H1 (cell line): ENCODE data around the gene ERCC1. TPM values are rescaled to one million over a fixed set of nuclear protein-coding genes. Genes with fewer than 3 reads are reported as not detected.
A peak's percentile ranks its signal among the peaks of the same experiment; 100 is the strongest.

Source experiments
- CTCF ChIP-seq, 3 experiments: IDR thresholded peaks; 1 replicate in 2 of 3; 2 replicates in 1 of 3; pipeline versions ENCODE4 v1.5.1 to v1.6.1; 2011; ENCODE audit warnings: low read length in 3 of 3, mild to moderate bottlenecking in 3 of 3, inconsistent platforms in 2 of 3, low read depth in 1 of 3, moderate library complexity in 1 of 3; ENCODE audit not compliant: insufficient read depth in 1 of 3; ENCODE audit errors: control extremely low read depth in 1 of 3
- polyA plus RNA-seq, 7 experiments: library from polyadenylated mRNA; depleted of rRNA in 3 of 7; stranded (reverse) in 5 of 7; unstranded in 2 of 7; fragments of >200 nt in 5 of 7; fragments of 200-250 nt in 2 of 7; gene quantifications; 1 replicate in 5 of 7; 2 replicates in 1 of 7; 4 replicates in 1 of 7; pipeline versions ENCODE4 v1.2.1 to v1.2.3, GENCODE V29; 2011 to 2013; ENCODE audit warnings: missing spikeins in 2 of 7, mixed read lengths in 2 of 7
- total RNA-seq: library from RNA; stranded (reverse); fragmentation: NEBNext Ultra II Directional; extraction: Animal tissue kit (Norgen Biotek cat#: 25700); gene quantifications from 2 replicates; pipeline ENCODE4 v1.2.1, GENCODE V29; 2021

Gene ERCC1
- total and polyA plus RNA-seq, 2 of the 8 experiments (the other 6 are each of a cell fraction or from before 2014, with no cell fraction given), result 44.7 to 94.2 TPM

GRCh38 chr19:45446295-45446694 lies 22.6 kb upstream of the ERCC1 start (continued):
- peak in 2 of 3 experiments; percentile 30 to 64; a peak in 2 of 4 replicates for TF ChIP-seq CTCF (IDR thresholded peaks at IDR 0.05; ENCODE audit: control extremely low read depth in 1 of 3, insufficient read depth in 1 of 3, low read depth in 1 of 3, low read length in 3 of 3)
